ENCODE measurements around the gene TMOD3. TPM values are rescaled to one million over a fixed set of nuclear protein-coding genes. Genes with fewer than 3 reads are reported as not detected.

TMOD3 gene
- total RNA-seq, 2 donors from 2014 or later = 68.4 to 78.6 TPM

DNA sequence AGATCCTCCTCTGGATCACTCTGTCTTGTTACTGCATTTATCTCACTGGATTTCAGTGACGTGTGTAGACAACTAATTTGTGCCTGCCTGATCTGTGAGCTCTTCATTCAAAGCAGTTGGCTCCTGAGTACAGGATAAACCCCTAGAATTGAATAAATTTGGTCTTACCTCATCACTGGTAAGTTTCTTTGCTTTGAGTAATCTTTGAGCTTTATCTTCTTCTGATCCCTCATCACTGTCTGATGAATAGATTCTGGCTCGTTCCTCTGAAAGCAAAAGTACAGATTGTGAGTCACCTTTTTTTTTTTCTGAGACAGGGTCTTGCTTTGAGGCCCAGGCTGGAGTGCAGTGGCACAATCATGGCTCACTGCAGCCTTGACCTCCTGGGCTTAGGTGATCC lies 117.7 kb downstream of the TMOD3 start:
- intact Hi-C loops (cut with DNase I) = no loop called here
- Histone ChIP-seq H3K36me3 (peaks cover 4% of the 10 kb centered on the region), H3K9me3 (no peaks in the 10 kb centered on the region), H3K27ac (no peak overlapping the region), H3K4me1 (no peaks in the 10 kb centered on the region), H3K9ac (ENCODE audit: low read depth in 2 of 2, low read length in 2 of 2) (no peak overlapping the region), H3K27me3 (no peaks in the 10 kb centered on the region), H3K4me3 (no peak overlapping the region)
- TF ChIP-seq, protein P1, sequence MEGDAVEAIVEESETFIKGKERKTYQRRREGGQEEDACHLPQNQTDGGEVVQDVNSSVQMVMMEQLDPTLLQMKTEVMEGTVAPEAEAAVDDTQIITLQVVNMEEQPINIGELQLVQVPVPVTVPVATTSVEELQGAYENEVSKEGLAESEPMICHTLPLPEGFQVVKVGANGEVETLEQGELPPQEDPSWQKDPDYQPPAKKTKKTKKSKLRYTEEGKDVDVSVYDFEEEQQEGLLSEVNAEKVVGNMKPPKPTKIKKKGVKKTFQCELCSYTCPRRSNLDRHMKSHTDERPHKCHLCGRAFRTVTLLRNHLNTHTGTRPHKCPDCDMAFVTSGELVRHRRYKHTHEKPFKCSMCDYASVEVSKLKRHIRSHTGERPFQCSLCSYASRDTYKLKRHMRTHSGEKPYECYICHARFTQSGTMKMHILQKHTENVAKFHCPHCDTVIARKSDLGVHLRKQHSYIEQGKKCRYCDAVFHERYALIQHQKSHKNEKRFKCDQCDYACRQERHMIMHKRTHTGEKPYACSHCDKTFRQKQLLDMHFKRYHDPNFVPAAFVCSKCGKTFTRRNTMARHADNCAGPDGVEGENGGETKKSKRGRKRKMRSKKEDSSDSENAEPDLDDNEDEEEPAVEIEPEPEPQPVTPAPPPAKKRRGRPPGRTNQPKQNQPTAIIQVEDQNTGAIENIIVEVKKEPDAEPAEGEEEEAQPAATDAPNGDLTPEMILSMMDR (IDR thresholded peaks at IDR 0.05) = no peak
- DNase-seq = no peak

DNA sequence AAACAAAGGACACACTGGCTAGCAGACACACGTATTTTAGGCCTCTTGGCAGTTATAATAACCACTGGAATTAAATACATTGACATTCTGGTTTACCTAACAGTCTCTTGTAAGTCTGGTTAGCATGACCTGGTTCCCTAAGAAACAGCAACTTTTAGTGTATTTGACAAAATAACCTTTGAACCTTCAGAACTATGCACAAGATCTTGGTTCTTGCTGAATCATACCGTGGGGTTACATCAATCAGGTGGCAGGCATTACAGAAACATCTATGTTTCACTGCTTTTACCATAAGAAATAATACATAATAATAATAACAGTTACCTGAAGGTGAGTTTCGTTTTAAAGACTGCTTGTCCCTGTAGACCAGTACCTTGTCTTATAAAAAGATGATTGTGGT lies 123.4 kb downstream of the TMOD3 start:
- TF ChIP-seq, protein P1 (IDR thresholded peaks at IDR 0.05) = no peak
- H3K36me3 ChIP-seq = no peaks in the 10 kb centered on the region

DNA sequence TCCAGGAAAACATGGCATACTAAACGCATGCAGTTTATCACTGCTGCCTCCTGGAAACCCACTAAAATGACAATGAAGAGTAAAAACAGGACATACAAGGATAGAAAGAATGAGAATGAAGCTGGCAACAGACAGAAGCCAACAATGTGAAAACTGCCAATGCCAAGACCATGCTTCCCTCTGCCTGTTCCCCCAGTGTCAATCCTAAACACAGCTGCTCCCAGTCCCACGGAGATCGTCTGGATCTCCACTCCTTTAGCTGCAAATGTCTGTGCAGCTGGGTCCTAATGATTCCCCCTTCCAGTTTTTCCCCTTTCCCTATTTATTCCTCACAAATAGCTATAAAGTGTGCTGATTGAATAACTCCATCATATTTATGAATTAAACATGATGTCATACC lies 126.1 kb downstream of the TMOD3 start:
- H3K4me1 ChIP-seq = no peaks in the 10 kb centered on the region
- no peak overlapping the region for H3K9ac ChIP-seq (ENCODE audit: low read depth in 2 of 2, low read length in 2 of 2)
- H3K27me3 ChIP-seq = no peaks in the 10 kb centered on the region
- peaks cover 3% of the 10 kb centered on the region for H3K36me3 ChIP-seq
- intact Hi-C loops (cut with DNase I) = no loop called here
- H3K9me3 ChIP-seq = no peaks in the 10 kb centered on the region
- no peak overlapping the region for H3K4me3 ChIP-seq
- DNase-seq = no peak
- H3K27ac ChIP-seq = no peak overlapping the region
- TF ChIP-seq, protein P1 (IDR thresholded peaks at IDR 0.05) = no peak

More for the DNA sequence above, 123.4 kb downstream of the TMOD3 start:
- H3K27me3 ChIP-seq = no peaks in the 10 kb centered on the region
- no peak overlapping the region for H3K4me3 ChIP-seq
- DNase-seq = no peak
- no peaks in the 10 kb centered on the region for H3K9me3 ChIP-seq
- H3K4me1 ChIP-seq = no peaks in the 10 kb centered on the region
- intact Hi-C loops (cut with DNase I) = no loop called here
- no peak overlapping the region for H3K9ac ChIP-seq (ENCODE audit: low read depth in 2 of 2, low read length in 2 of 2)
- no peak overlapping the region for H3K27ac ChIP-seq

Other genes starting within 250 kb of the TMOD3 start
- 10 to 100 TPM; 21.7 to 33.4 TPM for gene DMXL2, start 206.9 kb upstream of the TMOD3 start, total RNA-seq
- gene SCG3, start 148.2 kb upstream of the TMOD3 start, total RNA-seq = 1 to 10 TPM in 1 of 2 donors, under 1 TPM in 1; 0.72 to 2.0 TPM
- 1 to 10 TPM; 7.1 to 7.8 TPM for gene LYSMD2, start 92.0 kb upstream of the TMOD3 start, total RNA-seq
- 1 to 10 TPM; 2.4 to 7.2 TPM for gene TMOD2, start 78.1 kb upstream of the TMOD3 start, total RNA-seq
- gene LEO1, start 142.1 kb downstream of the TMOD3 start, total RNA-seq = 10 to 100 TPM; 23.6 to 29.3 TPM
- gene MAPK6, start 189.6 kb downstream of the TMOD3 start, total RNA-seq = 10 to 100 TPM; 47.5 to 71.9 TPM